Muscle of arm (tissue), 12 donors: ENCODE results near the gene TERT. TPM values are rescaled to one million over a fixed set of nuclear protein-coding genes. Genes with fewer than 3 reads are reported as not detected.
"Not testable (repeated sequence)": the region's sequence is repeated elsewhere in the genome, so short reads cannot be mapped to it uniquely, and the experiment has no call there.

Source experiments
- DNase-seq: peaks from one replicate; pipeline ENCODE4 v3.0.0-alpha.2; 2013
- polyA plus RNA-seq, 12 donors: library from polyadenylated mRNA; unstranded; fragments of 120-200 nt; gene quantifications; one replicate each; pipeline ENCODE4 v1.2.1, GENCODE V29; 2013; ENCODE audit not compliant: insufficient read length in 12 of 12

TERT gene
- polyA plus RNA-seq, 12 donors: 0.22 TPM; not detected in 11

GRCh38 chr5:1241509-1242080, 53.3 kb downstream of the TERT start:
- DNase-seq: no peak

GRCh38 chr5:1240496-1241260, 54.2 kb downstream of the TERT start:
- no peak for DNase-seq

- DNase-seq: no peak
Measured at GRCh38 chr5:1239505-1240251, 55.2 kb downstream of the TERT start.

- no peak for DNase-seq
Measured at GRCh38 chr5:1235838-1236237, 59.0 kb downstream of the TERT start.

GRCh38 chr5:1235379-1235778, 59.5 kb downstream of the TERT start:
- no peak for DNase-seq

GRCh38 chr5:1232780-1233179, 62.1 kb downstream of the TERT start:
- DNase-seq: no peak

GRCh38 chr5:1231354-1231905, 63.4 kb downstream of the TERT start:
- no peak for DNase-seq

GRCh38 chr5:1230551-1230950, 64.3 kb downstream of the TERT start:
- DNase-seq: no peak

GRCh38 chr5:1229822-1230221, 65.0 kb downstream of the TERT start:
- DNase-seq: no peak

GRCh38 chr5:1229023-1229422, 65.8 kb downstream of the TERT start:
- not testable (repeated sequence) for DNase-seq

GRCh38 chr5:1228120-1228519, 66.7 kb downstream of the TERT start:
- DNase-seq: no peak

GRCh38 chr5:1227667-1228066, 67.2 kb downstream of the TERT start:
- no peak for DNase-seq

GRCh38 chr5:1226839-1227581, 67.9 kb downstream of the TERT start:
- no peak for DNase-seq

GRCh38 chr5:1226231-1226630, 68.6 kb downstream of the TERT start:
- DNase-seq: no peak

GRCh38 chr5:1225081-1225480, 69.8 kb downstream of the TERT start, which contains the start of gene SLC6A18:
Gene SLC6A18, plus strand, starts transcription at chr5:1225381. Its CDS starts 97 bp downstream, at chr5:1225478.
- DNase-seq: no peak

- DNase-seq: no peak
Measured at GRCh38 chr5:1224631-1225030, 70.2 kb downstream of the TERT start.

GRCh38 chr5:1223278-1223670, 71.6 kb downstream of the TERT start:
- DNase-seq: no peak

- DNase-seq: no peak
Measured at GRCh38 chr5:1222621-1223277, 72.1 kb downstream of the TERT start.

- DNase-seq: no peak
Measured at GRCh38 chr5:1222147-1222546, 72.7 kb downstream of the TERT start.

- no peak for DNase-seq
Measured at GRCh38 chr5:1221721-1222120, 73.1 kb downstream of the TERT start.

- no peak for DNase-seq
Measured at GRCh38 chr5:1220831-1221230, 74.0 kb downstream of the TERT start.
